ENCODE data around the gene PAQR5. TPM values are rescaled to one million over a fixed set of nuclear protein-coding genes. Genes with fewer than 3 reads are reported as not detected.

PAQR5 gene
- total RNA-seq, 1 experiment from 2014 or later, result not detected

DNA sequence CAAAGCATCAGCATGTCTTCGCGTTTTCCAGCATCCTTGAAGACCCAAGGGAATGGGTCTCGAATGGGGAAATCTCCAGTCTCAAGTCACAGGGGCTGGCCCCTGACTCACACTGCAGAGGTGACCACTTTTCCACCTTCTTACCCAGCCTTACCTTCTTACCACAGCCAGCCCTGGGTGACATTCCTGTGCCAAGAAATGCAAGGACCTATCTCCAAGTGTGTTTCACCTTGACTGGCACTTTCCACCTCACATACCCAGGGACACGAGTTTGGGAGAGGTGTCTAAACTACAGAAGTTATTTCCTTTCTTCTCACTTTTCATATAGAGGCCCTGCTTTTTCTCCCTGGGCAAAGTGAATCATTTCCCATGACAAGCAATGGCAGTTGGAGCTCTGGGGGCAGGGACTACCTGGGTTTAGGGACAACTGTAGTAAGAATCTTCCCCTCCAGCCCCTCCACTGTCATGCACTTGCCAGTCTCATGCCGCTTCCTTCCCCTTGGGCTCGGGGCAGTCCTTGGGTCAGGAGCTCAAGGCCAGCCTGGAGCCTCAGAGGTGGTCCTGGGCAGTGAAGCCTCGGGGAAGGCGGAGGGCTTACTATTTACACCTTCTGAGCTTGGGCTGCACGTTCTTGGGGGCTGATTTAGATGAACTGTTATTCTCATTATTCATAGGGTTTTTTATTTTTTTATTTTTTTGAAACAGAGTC is 16.8 kb downstream of the PAQR5 start:
- H4K20me1 ChIP-seq (ENCODE audit: insufficient read depth, low read depth, low read length), result no peaks in the 10 kb centered on the region
- no peak overlapping the region for H3K9ac ChIP-seq (ENCODE audit: low read length)
- H3K4me2 ChIP-seq (ENCODE audit: low read depth, low read length, poor library complexity, severe bottlenecking), result no peak overlapping the region
- no peaks in the 10 kb centered on the region for H3K4me1 ChIP-seq (ENCODE audit: low read length)
- no peaks in the 10 kb centered on the region for H3K79me2 ChIP-seq (ENCODE audit: low read length)
- no peak overlapping the region for H3K4me3 ChIP-seq (ENCODE audit: low read length)
- H3K36me3 ChIP-seq (ENCODE audit: insufficient read depth, low read length), result no peaks in the 10 kb centered on the region
- H3K9me3 ChIP-seq (ENCODE audit: low read length), result no peaks in the 10 kb centered on the region
- no peak for DNase-seq
- H3K9me2 ChIP-seq (replicated peaks; ENCODE audit: insufficient read depth, low read length), result no peaks in the 10 kb centered on the region
- no peak overlapping the region for H2AFZ ChIP-seq (ENCODE audit: low read length)
- H3K27me3 ChIP-seq (ENCODE audit: low read length), result no peaks in the 10 kb centered on the region
- no peak overlapping the region for H3K27ac ChIP-seq (ENCODE audit: low read length)

DNA sequence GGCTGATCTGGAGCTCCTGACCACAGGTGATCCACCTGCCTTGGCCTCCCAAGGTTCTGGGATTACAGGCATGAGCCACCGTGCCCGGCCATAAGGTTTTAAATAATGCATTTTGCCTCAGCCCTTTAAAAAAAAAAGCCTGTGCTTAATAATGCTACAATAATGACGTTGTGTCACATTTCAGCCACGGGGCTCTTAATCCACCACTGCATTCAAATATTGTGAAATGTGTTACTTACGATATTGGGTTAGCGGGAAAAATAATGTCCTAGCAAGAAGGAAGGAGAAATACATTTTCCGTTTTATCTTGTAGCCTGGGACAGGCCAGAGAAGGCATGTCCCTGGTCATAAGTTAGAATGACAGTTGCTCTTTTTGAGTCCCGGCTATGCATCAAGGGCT is 17.6 kb downstream of the PAQR5 start:
- H3K79me2 ChIP-seq (ENCODE audit: low read length), result no peaks in the 10 kb centered on the region
- no peak overlapping the region for H3K4me2 ChIP-seq (ENCODE audit: low read depth, low read length, poor library complexity, severe bottlenecking)
- no peak overlapping the region for H3K4me3 ChIP-seq (ENCODE audit: low read length)
- no peak overlapping the region for H3K27ac ChIP-seq (ENCODE audit: low read length)
- H3K4me1 ChIP-seq (ENCODE audit: low read length), result no peaks in the 10 kb centered on the region
- H3K36me3 ChIP-seq (ENCODE audit: insufficient read depth, low read length), result no peaks in the 10 kb centered on the region
- no peak overlapping the region for H2AFZ ChIP-seq (ENCODE audit: low read length)
- H4K20me1 ChIP-seq (ENCODE audit: insufficient read depth, low read depth, low read length), result no peaks in the 10 kb centered on the region
- no peak for DNase-seq
- H3K27me3 ChIP-seq (ENCODE audit: low read length), result no peaks in the 10 kb centered on the region
- H3K9me2 ChIP-seq (replicated peaks; ENCODE audit: insufficient read depth, low read length), result no peaks in the 10 kb centered on the region
- no peaks in the 10 kb centered on the region for H3K9me3 ChIP-seq (ENCODE audit: low read length)
- no peak overlapping the region for H3K9ac ChIP-seq (ENCODE audit: low read length)

DNA sequence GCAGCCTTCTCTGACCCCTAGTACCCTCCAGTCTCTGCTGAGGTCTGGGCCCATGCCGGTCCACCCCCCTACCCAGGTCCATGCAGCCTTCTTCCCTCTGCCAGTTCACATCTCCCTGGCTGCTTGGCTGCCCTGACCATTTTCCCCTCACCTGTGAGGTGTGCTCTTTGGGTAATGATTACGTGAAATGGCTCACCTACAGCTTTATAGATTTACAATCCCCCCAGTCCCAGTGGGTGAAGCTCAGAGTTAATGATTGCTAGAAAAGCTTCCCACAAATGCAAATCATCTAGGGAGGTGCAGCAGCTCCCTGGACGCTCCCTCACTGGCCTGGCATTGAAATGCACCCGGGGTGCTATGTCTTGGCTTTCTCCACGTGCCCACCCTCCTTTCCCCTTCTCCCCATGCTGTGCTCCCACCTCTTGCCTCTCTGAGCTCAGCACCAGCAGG is 18.7 kb downstream of the PAQR5 start:
- no peak for DNase-seq
- Histone ChIP-seq H2AFZ (ENCODE audit: low read length) (no peak overlapping the region), H3K4me3 (ENCODE audit: low read length) (no peak overlapping the region), H3K27me3 (ENCODE audit: low read length) (no peaks in the 10 kb centered on the region), H3K9me2 (replicated peaks; ENCODE audit: insufficient read depth, low read length) (no peaks in the 10 kb centered on the region), H3K9me3 (ENCODE audit: low read length) (no peaks in the 10 kb centered on the region), H3K79me2 (ENCODE audit: low read length) (no peaks in the 10 kb centered on the region), H3K9ac (ENCODE audit: low read length) (no peak overlapping the region), H3K27ac (ENCODE audit: low read length) (no peak overlapping the region), H4K20me1 (ENCODE audit: insufficient read depth, low read depth, low read length) (no peaks in the 10 kb centered on the region), H3K36me3 (ENCODE audit: insufficient read depth, low read length) (no peaks in the 10 kb centered on the region), H3K4me1 (ENCODE audit: low read length) (no peaks in the 10 kb centered on the region), H3K4me2 (ENCODE audit: low read depth, low read length, poor library complexity, severe bottlenecking) (no peak overlapping the region)

DNA sequence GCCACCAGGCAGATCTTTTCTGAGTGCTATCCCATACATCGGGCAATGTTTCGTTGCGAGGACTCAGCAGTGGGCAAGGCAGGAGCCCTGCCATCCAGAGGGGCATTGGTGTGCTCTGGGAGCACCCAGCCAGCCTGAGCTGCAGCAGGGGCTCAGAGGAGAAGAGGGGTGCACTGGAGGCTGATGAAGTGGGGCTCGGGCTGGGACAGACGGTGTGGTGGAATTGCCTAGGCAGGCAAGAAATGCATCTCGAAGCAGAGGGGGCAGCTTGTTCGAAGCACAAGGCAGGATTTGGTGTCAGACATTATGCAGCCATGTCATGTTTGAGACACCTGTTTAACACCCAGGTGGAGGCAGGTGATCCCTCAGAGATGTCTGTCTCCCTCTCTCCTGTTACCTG is 19.3 kb downstream of the PAQR5 start:
- H3K4me2 ChIP-seq (ENCODE audit: low read depth, low read length, poor library complexity, severe bottlenecking), result no peak overlapping the region
- H3K79me2 ChIP-seq (ENCODE audit: low read length), result no peaks in the 10 kb centered on the region
- DNase-seq, result no peak
- H3K9me2 ChIP-seq (replicated peaks; ENCODE audit: insufficient read depth, low read length), result no peaks in the 10 kb centered on the region
- no peaks in the 10 kb centered on the region for H3K9me3 ChIP-seq (ENCODE audit: low read length)
- no peaks in the 10 kb centered on the region for H3K27me3 ChIP-seq (ENCODE audit: low read length)
- H3K4me3 ChIP-seq (ENCODE audit: low read length), result no peak overlapping the region
- no peaks in the 10 kb centered on the region for H4K20me1 ChIP-seq (ENCODE audit: insufficient read depth, low read depth, low read length)
- H3K36me3 ChIP-seq (ENCODE audit: insufficient read depth, low read length), result no peaks in the 10 kb centered on the region
- no peaks in the 10 kb centered on the region for H3K4me1 ChIP-seq (ENCODE audit: low read length)
- no peak overlapping the region for H2AFZ ChIP-seq (ENCODE audit: low read length)
- no peak overlapping the region for H3K27ac ChIP-seq (ENCODE audit: low read length)
- no peak overlapping the region for H3K9ac ChIP-seq (ENCODE audit: low read length)

DNA sequence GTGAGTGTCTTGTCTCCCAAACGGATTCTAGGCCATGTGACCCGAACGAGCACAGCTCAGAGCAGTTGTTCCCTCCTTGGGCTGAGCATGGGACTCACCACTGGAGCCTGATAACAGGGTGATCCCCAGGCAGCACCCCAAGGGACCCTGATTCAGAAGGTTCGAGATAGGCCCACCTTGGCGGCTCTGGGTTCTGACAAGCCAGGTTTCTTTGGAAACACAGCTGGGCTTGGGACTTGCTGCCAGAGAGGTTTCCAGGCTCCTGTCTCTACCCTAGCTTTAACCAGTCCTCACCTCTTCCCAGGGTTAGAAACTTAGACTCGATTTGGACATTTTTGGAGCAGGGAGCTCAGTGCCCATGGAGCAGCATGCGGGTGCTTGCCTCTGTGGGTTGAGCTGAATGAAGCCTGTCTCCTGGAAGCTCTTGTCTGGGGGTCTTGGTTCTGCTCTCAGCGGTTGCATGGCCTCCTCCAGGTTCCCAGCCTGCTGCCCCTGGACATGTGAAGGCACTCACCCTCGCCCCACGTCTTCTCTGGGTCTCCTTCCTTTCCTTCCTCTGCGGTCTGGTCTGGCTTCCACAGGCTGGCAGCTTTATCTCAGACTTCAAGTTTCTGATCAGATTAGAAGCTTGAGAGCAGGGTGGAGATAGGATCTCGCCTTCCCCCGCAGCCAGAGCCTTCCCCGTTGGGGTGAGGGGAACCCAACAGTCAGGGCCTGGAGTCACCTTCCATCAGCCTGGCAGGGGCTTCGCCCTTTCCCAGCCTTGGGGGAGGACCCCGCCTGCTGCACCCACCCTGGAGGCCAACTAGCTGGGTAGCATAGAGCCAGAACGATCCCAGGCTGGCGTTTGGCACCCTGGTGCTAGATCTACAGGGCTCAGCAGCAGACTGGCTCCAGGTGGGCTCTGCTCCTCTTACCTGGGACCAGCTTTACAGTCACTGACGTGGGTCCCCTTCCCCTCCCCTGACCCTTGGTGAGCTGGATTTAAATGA is 21.0 kb downstream of the PAQR5 start:
- no peak overlapping the region for H3K27ac ChIP-seq (ENCODE audit: low read length)
- H3K9ac ChIP-seq (ENCODE audit: low read length), result no peak overlapping the region
- no peak overlapping the region for H2AFZ ChIP-seq (ENCODE audit: low read length)
- no peaks in the 10 kb centered on the region for H3K4me1 ChIP-seq (ENCODE audit: low read length)
- H3K27me3 ChIP-seq (ENCODE audit: low read length), result no peaks in the 10 kb centered on the region
- H3K4me3 ChIP-seq (ENCODE audit: low read length), result no peak overlapping the region
- H3K4me2 ChIP-seq (ENCODE audit: low read depth, low read length, poor library complexity, severe bottlenecking), result no peak overlapping the region
- DNase-seq, result no peak
- no peaks in the 10 kb centered on the region for H3K9me3 ChIP-seq (ENCODE audit: low read length)
- no peaks in the 10 kb centered on the region for H4K20me1 ChIP-seq (ENCODE audit: insufficient read depth, low read depth, low read length)
- no peaks in the 10 kb centered on the region for H3K36me3 ChIP-seq (ENCODE audit: insufficient read depth, low read length)
- H3K79me2 ChIP-seq (ENCODE audit: low read length), result no peaks in the 10 kb centered on the region
- no peaks in the 10 kb centered on the region for H3K9me2 ChIP-seq (replicated peaks; ENCODE audit: insufficient read depth, low read length)

DNA sequence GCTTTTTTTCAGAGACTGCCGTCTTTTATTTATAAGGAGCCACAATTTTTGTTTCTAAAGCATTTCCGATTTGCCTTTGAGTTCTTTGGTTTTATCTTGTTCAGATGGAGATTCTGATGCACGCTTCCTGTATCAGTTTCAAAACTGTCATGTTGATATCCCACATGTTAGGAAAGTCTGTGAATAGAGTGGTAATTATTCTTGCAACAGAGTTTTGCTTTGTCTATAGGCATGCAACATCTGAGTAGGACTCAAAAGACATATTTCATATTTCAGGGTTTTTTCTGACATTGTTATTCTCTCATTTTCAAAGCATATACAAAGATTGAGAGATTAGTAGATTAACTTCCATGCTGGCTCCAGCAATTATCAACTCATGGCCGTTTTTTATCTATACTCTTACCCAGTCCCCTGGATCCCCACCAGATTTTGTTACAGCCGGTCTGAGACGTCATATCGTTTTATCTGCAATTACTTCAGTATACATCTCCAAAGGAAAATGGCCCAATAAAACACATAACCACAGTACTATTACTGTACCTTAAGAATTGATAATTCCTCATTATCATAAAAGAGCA is 22.4 kb downstream of the PAQR5 start:
- H3K27ac ChIP-seq (ENCODE audit: low read length), result no peak overlapping the region
- no peak overlapping the region for H3K9ac ChIP-seq (ENCODE audit: low read length)
- DNase-seq, result no peak

DNA sequence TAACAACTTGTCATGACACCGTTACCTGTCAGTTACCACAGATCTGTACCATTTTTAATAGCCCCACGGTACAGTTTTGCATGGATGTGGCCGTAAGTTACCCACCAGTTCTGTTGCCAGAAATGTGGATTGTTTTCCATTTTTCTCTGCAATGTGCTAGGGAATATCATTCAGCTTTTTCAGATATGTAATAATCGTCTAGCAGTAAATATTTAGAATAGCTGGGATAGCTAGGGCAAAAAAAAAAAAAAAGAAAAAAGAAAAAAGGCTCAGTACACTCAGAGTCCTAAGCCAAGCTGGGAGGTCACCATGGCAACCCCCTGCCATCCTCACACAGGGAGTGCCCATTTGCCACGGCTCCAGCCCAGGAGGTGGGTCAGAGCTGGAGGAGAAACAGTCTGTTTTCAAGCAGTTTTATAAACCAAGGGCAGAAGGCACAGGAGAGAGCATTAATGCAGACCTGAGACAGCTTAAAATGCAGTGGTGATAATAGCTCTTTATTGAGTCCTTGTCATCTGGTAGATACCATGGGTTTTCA is 25.2 kb downstream of the PAQR5 start:
- H3K36me3 ChIP-seq (ENCODE audit: insufficient read depth, low read length), result no peaks in the 10 kb centered on the region
- no peak overlapping the region for H3K9ac ChIP-seq (ENCODE audit: low read length)
- no peaks in the 10 kb centered on the region for H3K9me2 ChIP-seq (replicated peaks; ENCODE audit: insufficient read depth, low read length)
- H3K9me3 ChIP-seq (ENCODE audit: low read length), result no peaks in the 10 kb centered on the region
- H4K20me1 ChIP-seq (ENCODE audit: insufficient read depth, low read depth, low read length), result no peaks in the 10 kb centered on the region
- no peak overlapping the region for H3K4me3 ChIP-seq (ENCODE audit: low read length)
- no peaks in the 10 kb centered on the region for H3K79me2 ChIP-seq (ENCODE audit: low read length)
- H3K4me1 ChIP-seq (ENCODE audit: low read length), result no peaks in the 10 kb centered on the region
- H3K4me2 ChIP-seq (ENCODE audit: low read depth, low read length, poor library complexity, severe bottlenecking), result no peak overlapping the region
- no peak overlapping the region for H2AFZ ChIP-seq (ENCODE audit: low read length)
- no peaks in the 10 kb centered on the region for H3K27me3 ChIP-seq (ENCODE audit: low read length)
- H3K27ac ChIP-seq (ENCODE audit: low read length), result no peak overlapping the region
- no peak for DNase-seq

More for the DNA sequence above, 22.4 kb downstream of the PAQR5 start:
- Histone ChIP-seq H3K36me3 (ENCODE audit: insufficient read depth, low read length) (no peaks in the 10 kb centered on the region), H3K4me3 (ENCODE audit: low read length) (no peak overlapping the region), H3K79me2 (ENCODE audit: low read length) (no peaks in the 10 kb centered on the region), H3K4me1 (ENCODE audit: low read length) (no peaks in the 10 kb centered on the region), H2AFZ (ENCODE audit: low read length) (no peak overlapping the region), H3K27me3 (ENCODE audit: low read length) (no peaks in the 10 kb centered on the region), H3K9me3 (ENCODE audit: low read length) (no peaks in the 10 kb centered on the region), H4K20me1 (ENCODE audit: insufficient read depth, low read depth, low read length) (no peaks in the 10 kb centered on the region), H3K9me2 (replicated peaks; ENCODE audit: insufficient read depth, low read length) (no peaks in the 10 kb centered on the region), H3K4me2 (ENCODE audit: low read depth, low read length, poor library complexity, severe bottlenecking) (no peak overlapping the region)

DNA sequence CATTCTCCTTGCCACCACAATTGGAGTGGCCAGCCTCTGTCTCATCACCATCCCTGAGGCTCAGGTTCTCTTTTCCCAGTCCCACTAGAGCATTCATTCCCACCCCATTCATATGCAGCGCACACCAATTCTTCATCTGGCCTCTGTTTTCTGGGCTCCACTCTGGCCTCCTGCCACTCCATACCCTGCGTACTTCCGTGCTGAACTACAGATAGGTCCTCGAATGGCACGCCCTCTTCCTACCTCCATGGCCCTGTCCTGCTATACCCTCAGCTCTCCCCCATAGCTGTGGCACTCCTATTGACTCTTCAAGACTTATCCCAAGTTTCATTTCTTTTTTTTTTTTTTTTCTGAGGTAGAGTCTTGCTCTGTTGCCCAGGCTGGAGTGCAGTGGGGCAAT is 25.9 kb downstream of the PAQR5 start:
- Histone ChIP-seq H3K4me2 (ENCODE audit: low read depth, low read length, poor library complexity, severe bottlenecking) (no peak overlapping the region), H3K9me3 (ENCODE audit: low read length) (no peaks in the 10 kb centered on the region), H3K79me2 (ENCODE audit: low read length) (no peaks in the 10 kb centered on the region), H3K27ac (ENCODE audit: low read length) (no peak overlapping the region), H3K4me3 (ENCODE audit: low read length) (no peak overlapping the region), H3K9ac (ENCODE audit: low read length) (no peak overlapping the region), H3K36me3 (ENCODE audit: insufficient read depth, low read length) (no peaks in the 10 kb centered on the region), H3K9me2 (replicated peaks; ENCODE audit: insufficient read depth, low read length) (no peaks in the 10 kb centered on the region), H3K4me1 (ENCODE audit: low read length) (no peaks in the 10 kb centered on the region), H4K20me1 (ENCODE audit: insufficient read depth, low read depth, low read length) (no peaks in the 10 kb centered on the region), H2AFZ (ENCODE audit: low read length) (no peak overlapping the region), H3K27me3 (ENCODE audit: low read length) (no peaks in the 10 kb centered on the region)
- DNase-seq, result no peak

All from Karpas-422 (cell line).